Measurements from ENCODE around the gene MIEF2. TPM values are rescaled to one million over a fixed set of nuclear protein-coding genes. Genes with fewer than 3 reads are reported as not detected.

MIEF2 gene
- total RNA-seq, 1 experiment from 2014 or later: 11.2 TPM

DNA sequence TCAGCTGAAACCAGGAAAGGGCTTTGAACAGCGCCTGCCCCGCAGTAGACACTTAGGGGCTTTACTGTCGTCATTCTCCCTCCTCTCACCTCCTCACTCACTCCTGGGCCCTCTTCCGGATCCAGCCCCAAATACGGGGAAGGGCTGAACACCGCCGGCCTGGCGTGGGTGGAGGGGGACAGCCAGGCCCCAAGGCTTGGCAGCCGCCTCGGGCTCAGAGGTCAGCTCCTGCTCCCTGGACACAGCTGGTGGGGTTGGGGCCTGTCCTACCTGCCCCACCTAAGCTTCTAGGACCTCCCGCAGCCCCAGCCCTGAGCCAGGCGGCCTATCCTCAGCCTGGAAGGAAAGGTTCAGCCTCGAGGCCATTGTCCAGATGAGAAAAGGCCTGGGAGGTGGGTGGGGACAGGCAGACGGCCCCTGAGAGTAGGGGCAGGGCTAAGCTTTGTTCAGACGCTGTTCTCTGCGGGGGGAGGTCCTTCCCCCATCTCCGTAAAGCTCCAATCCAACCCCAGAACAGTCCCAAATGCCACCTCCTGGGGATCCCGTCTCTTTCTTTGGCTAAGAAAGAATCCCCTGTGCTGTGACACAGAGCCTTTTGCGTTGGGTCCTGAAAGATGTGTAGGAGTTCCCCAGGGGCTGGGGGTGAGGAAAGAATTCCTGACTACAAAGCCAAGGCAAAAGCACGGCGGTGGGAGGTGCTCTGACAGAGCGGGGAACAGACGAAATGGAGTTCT lies 35.9 kb upstream of the MIEF2 start:
- Histone ChIP-seq H3K27ac (ENCODE audit: low read length) (peak overlapping the region; percentile 68), H3K4me3 (ENCODE audit: low read depth in 2 of 2, low read length in 2 of 2) (peak overlapping the region; percentile 29 to 53), H3K4me1 (ENCODE audit: control insufficient read depth, insufficient read depth, low read length) (peaks cover 7% of the 10 kb centered on the region), H3K36me3 (ENCODE audit: control insufficient read depth, insufficient read depth, low read length) (no peaks in the 10 kb centered on the region), H3K9me3 (ENCODE audit: control insufficient read depth, insufficient read depth, low read depth, low read length) (no peaks in the 10 kb centered on the region), H3K27me3 (ENCODE audit: control insufficient read depth, insufficient read depth, low read length) (no peaks in the 10 kb centered on the region)
- 0 out of 2 replicates have a peak, but pooled peaks have one; percentile 18 for ATAC-seq
- intact Hi-C loops (cut with micrococcal nuclease; ENCODE audit: unreplicated experiment): no loop called here
- DNase-seq (ENCODE audit: low read depth, low spot score): no peak
- CTCF ChIA-PET: interaction anchor here (1.3 kb wide), 1 partner anchor 83 kb away, joined by 5 read pairs; no protein-coding TSS in a partner anchor
- TF ChIP-seq, protein P1, sequence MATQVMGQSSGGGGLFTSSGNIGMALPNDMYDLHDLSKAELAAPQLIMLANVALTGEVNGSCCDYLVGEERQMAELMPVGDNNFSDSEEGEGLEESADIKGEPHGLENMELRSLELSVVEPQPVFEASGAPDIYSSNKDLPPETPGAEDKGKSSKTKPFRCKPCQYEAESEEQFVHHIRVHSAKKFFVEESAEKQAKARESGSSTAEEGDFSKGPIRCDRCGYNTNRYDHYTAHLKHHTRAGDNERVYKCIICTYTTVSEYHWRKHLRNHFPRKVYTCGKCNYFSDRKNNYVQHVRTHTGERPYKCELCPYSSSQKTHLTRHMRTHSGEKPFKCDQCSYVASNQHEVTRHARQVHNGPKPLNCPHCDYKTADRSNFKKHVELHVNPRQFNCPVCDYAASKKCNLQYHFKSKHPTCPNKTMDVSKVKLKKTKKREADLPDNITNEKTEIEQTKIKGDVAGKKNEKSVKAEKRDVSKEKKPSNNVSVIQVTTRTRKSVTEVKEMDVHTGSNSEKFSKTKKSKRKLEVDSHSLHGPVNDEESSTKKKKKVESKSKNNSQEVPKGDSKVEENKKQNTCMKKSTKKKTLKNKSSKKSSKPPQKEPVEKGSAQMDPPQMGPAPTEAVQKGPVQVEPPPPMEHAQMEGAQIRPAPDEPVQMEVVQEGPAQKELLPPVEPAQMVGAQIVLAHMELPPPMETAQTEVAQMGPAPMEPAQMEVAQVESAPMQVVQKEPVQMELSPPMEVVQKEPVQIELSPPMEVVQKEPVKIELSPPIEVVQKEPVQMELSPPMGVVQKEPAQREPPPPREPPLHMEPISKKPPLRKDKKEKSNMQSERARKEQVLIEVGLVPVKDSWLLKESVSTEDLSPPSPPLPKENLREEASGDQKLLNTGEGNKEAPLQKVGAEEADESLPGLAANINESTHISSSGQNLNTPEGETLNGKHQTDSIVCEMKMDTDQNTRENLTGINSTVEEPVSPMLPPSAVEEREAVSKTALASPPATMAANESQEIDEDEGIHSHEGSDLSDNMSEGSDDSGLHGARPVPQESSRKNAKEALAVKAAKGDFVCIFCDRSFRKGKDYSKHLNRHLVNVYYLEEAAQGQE (IDR thresholded peaks at IDR 0.05; ENCODE audit: insufficient read depth in 1 of 2, low read depth in 2 of 2, low read length in 1 of 2): no peak
- TF ChIP-seq POLR2AphosphoS5 (IDR thresholded peaks at IDR 0.05; ENCODE audit: low read depth, low read length): no peak
- TF ChIP-seq, protein P2, sequence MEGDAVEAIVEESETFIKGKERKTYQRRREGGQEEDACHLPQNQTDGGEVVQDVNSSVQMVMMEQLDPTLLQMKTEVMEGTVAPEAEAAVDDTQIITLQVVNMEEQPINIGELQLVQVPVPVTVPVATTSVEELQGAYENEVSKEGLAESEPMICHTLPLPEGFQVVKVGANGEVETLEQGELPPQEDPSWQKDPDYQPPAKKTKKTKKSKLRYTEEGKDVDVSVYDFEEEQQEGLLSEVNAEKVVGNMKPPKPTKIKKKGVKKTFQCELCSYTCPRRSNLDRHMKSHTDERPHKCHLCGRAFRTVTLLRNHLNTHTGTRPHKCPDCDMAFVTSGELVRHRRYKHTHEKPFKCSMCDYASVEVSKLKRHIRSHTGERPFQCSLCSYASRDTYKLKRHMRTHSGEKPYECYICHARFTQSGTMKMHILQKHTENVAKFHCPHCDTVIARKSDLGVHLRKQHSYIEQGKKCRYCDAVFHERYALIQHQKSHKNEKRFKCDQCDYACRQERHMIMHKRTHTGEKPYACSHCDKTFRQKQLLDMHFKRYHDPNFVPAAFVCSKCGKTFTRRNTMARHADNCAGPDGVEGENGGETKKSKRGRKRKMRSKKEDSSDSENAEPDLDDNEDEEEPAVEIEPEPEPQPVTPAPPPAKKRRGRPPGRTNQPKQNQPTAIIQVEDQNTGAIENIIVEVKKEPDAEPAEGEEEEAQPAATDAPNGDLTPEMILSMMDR (IDR thresholded peaks at IDR 0.05): no peak
- TF ChIP-seq SIN3A (IDR thresholded peaks at IDR 0.05; ENCODE audit: borderline replicate concordance, insufficient read depth, low read depth, low read length): no peak
- no peak for TF ChIP-seq TCF7L2 (IDR thresholded peaks at IDR 0.05; ENCODE audit: low read depth, low read length)
- POLR2A ChIA-PET: no interaction called here
- BruUV-seq (replicated peaks): no TSS peak
- in situ Hi-C loops (cut with HindIII; ENCODE audit: low pct_unique_long_range_greater_than_20kb, low sequenced_read_pairs): no loop called here

DNA sequence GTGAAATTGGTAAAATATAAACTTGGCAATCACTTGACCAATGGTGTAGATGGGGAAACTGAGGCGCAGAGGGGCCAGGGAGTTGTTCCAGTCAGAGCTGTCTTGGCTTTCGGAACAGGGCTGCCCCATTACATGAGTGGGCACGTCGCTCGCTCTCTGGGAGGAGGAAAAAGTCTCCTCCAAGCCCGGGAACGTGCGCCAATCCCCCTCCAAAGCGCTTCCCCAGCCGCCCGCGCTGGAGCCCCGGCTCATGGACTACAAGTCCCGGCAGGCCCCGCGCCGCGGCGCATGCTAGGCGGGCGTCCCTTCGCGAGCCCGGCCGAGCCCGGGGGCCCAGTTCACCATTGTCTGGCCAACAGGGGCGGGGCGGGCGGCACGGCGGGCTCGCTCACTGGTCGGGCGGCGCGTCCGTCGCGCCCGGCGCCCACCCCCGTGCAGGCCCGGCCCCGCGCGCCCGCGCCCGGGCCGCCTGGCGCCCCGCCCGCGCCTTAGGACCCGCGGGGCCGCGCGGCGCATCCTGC lies 35.3 kb upstream of the MIEF2 start, which contains the start of gene LLGL1:
LLGL1 (plus strand) TSS at position 515 of the 521 bp plus-strand sequence. CDS start 48 bp downstream, outside the sequence.
- ATAC-seq: peak; percentile 98
- in situ Hi-C loops (cut with HindIII; ENCODE audit: low pct_unique_long_range_greater_than_20kb, low sequenced_read_pairs) (no loop called here), intact Hi-C loops (cut with micrococcal nuclease; ENCODE audit: unreplicated experiment) (no loop called here)
- peak within 1 kb of the TSS; percentile 76 for H3K27ac ChIP-seq (ENCODE audit: low read length)
- ChIA-PET POLR2A (no interaction called here), CTCF (no interaction called here)
- H3K36me3 ChIP-seq (ENCODE audit: control insufficient read depth, insufficient read depth, low read length): no peaks in the 10 kb centered on the region
- H3K27me3 ChIP-seq (ENCODE audit: control insufficient read depth, insufficient read depth, low read length): no peaks in the 10 kb centered on the region
- no peaks in the 10 kb centered on the region for H3K9me3 ChIP-seq (ENCODE audit: control insufficient read depth, insufficient read depth, low read depth, low read length)
- BruUV-seq (replicated peaks): no TSS peak
- no peak for DNase-seq (ENCODE audit: low read depth, low spot score)
- H3K4me3 ChIP-seq (ENCODE audit: low read depth in 2 of 2, low read length in 2 of 2): peak within 1 kb of the TSS; percentile 72 to 80
- peaks cover 7% of the 10 kb centered on the region for H3K4me1 ChIP-seq (ENCODE audit: control insufficient read depth, insufficient read depth, low read length)
- TF ChIP-seq, protein P1 (IDR thresholded peaks at IDR 0.05; ENCODE audit: insufficient read depth in 1 of 2, low read depth in 2 of 2, low read length in 1 of 2): no peak
- TF ChIP-seq, protein P2 (IDR thresholded peaks at IDR 0.05): no peak

Measured in Panc1 (cell line).